ENCODE data around the gene BTBD1. TPM values are rescaled to one million over a fixed set of nuclear protein-coding genes. Genes with fewer than 3 reads are reported as not detected.

The BTBD1 gene
- total RNA-seq, 1 donor from 2014 or later: 47.6 TPM

DNA sequence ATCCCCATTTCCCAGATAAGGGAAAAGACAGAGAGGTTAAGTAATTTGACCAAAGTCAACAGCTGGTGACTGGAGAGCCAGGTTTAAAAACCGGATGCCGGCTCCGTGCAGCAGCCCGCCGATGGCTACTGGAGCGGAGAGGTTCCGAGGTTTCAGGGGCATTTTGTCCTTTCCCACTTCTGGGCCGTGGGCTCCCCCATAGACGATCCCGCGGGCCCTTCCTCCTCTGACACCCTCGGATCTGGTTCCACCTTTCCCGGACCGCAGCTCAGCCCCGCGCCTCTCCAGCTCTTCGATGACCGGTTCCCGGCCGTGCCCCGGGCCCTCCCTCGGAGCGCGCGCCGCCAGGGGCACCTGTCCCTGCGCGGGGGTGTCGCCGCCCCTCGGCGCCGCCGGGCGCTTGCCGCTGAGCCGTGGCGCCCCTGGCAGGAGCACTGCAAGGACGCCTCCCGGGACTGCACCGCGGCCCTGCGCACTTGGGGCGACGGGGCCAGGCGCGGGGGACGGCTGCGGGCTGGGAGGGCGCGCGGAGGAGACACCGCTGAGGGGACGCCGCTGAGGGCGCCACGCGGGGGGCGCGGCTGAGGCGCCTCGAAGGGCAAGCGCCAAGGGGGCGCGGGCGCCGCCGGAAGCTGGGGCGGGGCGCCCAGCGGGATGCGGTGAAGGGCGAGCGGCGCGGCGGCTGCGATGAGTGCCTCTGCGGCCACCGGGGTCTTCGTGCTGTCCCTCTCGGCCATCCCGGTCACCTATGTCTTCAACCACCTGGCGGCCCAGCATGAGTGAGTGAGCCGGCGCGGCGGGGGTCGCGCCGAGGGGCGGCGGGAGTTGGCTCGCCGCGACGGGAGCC is 40.2 kb upstream of the BTBD1 start, which contains the start of gene TM6SF1:
Gene TM6SF1 (plus strand): TSS at position 652 of the 847 bp plus-strand sequence. CDS start 36 bp downstream, at position 688.
- TF ChIP-seq, protein P1, sequence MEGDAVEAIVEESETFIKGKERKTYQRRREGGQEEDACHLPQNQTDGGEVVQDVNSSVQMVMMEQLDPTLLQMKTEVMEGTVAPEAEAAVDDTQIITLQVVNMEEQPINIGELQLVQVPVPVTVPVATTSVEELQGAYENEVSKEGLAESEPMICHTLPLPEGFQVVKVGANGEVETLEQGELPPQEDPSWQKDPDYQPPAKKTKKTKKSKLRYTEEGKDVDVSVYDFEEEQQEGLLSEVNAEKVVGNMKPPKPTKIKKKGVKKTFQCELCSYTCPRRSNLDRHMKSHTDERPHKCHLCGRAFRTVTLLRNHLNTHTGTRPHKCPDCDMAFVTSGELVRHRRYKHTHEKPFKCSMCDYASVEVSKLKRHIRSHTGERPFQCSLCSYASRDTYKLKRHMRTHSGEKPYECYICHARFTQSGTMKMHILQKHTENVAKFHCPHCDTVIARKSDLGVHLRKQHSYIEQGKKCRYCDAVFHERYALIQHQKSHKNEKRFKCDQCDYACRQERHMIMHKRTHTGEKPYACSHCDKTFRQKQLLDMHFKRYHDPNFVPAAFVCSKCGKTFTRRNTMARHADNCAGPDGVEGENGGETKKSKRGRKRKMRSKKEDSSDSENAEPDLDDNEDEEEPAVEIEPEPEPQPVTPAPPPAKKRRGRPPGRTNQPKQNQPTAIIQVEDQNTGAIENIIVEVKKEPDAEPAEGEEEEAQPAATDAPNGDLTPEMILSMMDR (conservative IDR thresholded peaks at IDR 0.05; ENCODE audit: low read depth, low read length): no peak
- peak within 1 kb of the TSS; percentile 40 for H3K4me3 ChIP-seq (ENCODE audit: low read depth, low read length)
- DNase-seq (ENCODE audit: low read depth): no peak

DNA sequence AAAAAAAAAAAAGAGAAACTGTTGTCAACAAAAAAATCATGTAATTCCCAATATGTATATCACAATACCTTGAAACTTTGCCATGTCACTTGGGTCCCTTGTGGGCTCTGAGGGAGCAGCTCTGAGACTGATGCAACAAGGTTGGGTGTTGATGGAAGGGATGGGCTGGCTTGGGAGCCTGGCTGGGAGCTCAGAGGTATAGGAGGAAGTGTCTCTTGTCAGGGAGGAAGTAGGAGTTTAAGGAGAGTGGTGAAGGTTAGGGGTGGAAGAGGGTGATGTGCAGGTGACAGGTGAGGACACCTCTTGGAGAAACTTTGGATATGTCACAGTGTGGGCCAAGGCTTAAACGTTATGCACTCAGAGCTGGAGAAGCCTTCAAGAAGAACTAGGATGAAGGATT is 38.4 kb upstream of the BTBD1 start:
- TF ChIP-seq, protein P1 (conservative IDR thresholded peaks at IDR 0.05; ENCODE audit: low read depth, low read length): no peak
- DNase-seq (ENCODE audit: low read depth): no peak
- no peak overlapping the region for H3K4me3 ChIP-seq (ENCODE audit: low read depth, low read length)

DNA sequence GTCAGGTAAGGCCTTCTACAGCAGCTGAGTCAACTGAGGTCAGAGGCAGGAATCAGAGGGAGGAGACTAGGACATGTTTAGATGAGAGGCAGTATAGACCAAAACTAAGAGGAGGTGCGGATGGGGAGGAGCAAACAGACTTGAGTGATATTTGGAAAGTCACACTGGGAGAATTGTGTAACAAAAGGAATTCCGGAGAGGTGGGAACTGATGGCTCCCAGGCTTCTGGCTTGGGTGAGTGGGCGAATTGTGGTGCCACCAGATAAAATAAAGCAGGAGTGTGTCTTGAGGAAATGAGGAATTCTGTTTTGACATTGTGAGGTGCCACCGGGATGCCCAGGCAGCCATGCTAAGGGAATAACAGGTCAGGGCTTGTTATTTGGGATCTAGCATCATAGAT is 37.1 kb upstream of the BTBD1 start:
- no peak overlapping the region for H3K4me3 ChIP-seq (ENCODE audit: low read depth, low read length)
- TF ChIP-seq, protein P1 (conservative IDR thresholded peaks at IDR 0.05; ENCODE audit: low read depth, low read length): no peak
- no peak for DNase-seq (ENCODE audit: low read depth)

DNA sequence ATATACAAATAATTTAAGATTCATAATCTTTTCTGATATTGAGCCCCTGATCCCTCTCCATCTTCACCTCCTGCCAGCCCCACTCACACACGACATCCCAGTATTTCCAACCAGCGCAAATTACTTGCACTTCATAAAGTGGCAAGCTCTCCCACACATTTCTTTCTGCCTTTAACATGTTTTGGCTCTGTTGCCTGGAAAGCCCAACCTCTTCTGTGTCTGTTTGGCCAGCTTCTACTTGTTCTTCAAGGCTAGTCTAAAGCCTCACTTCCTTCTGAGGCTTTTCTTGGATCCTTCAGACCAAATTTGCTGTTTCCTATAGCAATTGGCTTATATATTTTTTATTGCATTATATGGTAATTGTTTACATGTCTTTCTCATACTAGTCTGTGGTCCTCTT is 35.3 kb upstream of the BTBD1 start:
- TF ChIP-seq, protein P1 (conservative IDR thresholded peaks at IDR 0.05; ENCODE audit: low read depth, low read length): no peak

DNA sequence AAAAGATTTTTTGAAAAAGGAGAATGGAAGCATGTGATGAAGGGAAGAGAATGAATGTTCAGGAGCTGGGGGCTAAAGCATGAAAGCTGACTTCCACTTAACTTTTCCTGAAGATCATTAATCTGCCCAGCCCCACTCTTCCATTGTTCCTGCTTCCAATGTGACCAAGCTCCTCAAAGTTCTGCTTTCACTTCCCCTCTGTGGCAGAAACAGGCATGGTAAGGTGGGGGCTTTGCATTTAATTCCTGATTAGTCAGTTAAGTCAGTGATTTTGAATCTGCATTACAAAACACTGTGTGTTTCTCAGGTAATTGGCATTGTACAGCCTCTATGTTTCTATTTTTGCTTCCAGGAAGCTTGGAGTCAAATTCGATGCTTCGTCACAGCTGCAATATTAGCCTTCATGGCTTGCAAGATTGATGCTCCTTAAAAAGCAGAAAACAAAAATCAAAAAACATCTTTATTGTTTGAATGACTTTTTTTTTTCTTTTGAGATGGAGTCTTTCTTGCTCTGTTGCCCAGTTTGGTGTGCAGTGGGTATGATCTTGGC is 33.1 kb upstream of the BTBD1 start:
- H3K4me3 ChIP-seq (ENCODE audit: low read depth, low read length): no peak overlapping the region
- TF ChIP-seq, protein P1 (conservative IDR thresholded peaks at IDR 0.05; ENCODE audit: low read depth, low read length): no peak
- DNase-seq (ENCODE audit: low read depth): no peak

More for the DNA sequence above, 35.3 kb upstream of the BTBD1 start:
- DNase-seq (ENCODE audit: low read depth): no peak
- H3K4me3 ChIP-seq (ENCODE audit: low read depth, low read length): no peak overlapping the region

DNA sequence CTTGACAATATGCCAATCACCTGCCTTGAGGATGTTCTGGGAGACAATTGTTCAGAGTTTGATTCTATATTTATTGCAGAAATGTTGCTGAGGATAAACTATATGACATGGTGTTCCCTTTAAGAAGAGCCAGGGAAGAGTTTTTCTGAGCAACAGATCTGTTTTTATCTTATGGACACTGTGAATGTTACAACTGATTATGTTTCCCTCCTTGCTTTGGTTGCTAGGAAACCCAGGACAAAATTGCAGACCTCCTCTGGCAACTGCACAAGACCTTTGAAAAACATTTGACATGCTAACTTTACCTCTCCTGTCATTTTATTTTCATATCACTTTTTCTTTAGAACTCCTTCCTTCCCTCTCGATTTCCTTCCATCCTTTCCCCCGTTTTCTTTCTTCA is 32.2 kb upstream of the BTBD1 start:
- TF ChIP-seq, protein P1 (conservative IDR thresholded peaks at IDR 0.05; ENCODE audit: low read depth, low read length): no peak
- no peak for DNase-seq (ENCODE audit: low read depth)
- H3K4me3 ChIP-seq (ENCODE audit: low read depth, low read length): no peak overlapping the region
